CD14-positive monocyte (primary cell): ENCODE results near the gene ZSCAN25. TPM values are rescaled to one million over a fixed set of nuclear protein-coding genes. Genes with fewer than 3 reads are reported as not detected.

Source experiments
- DNase-seq, 3 donors: peaks; one replicate each; pipeline ENCODE4 v3.0.0-alpha.2; 2011 to 2022
- H2AFZ ChIP-seq: 2 replicates; pipeline ENCODE4 v1.6.0; 2012; ENCODE audit warnings: mild to moderate bottlenecking, low read depth, low read length, inconsistent platforms; ENCODE audit not compliant: insufficient read depth, poor library complexity, severe bottlenecking
- H3K27ac ChIP-seq, 2 donors: 1 replicate in 1 of 2; 2 replicates in 1 of 2; pipeline ENCODE4 v1.5.1; 2012 to 2013; ENCODE audit warnings: low read length in 2 of 2, control low read depth in 1 of 2, inconsistent platforms in 1 of 2, low read depth in 1 of 2, mild to moderate bottlenecking in 1 of 2
- H3K27me3 ChIP-seq, 2 donors: one replicate each; pipeline versions ENCODE4 v1.6.0 to v1.6.1; 2011 to 2013; ENCODE audit warnings: low read length in 2 of 2; ENCODE audit not compliant: control insufficient read depth in 2 of 2, insufficient read depth in 2 of 2
- H3K36me3 ChIP-seq, 2 donors: replicated peaks in 1 of 2; 1 replicate in 1 of 2; 2 replicates in 1 of 2; pipeline versions ENCODE4 v1.5.1 to v1.6.1; 2012 to 2013; ENCODE audit warnings: low read length in 2 of 2, control low read depth in 1 of 2, inconsistent platforms in 1 of 2, mild to moderate bottlenecking in 1 of 2; ENCODE audit not compliant: insufficient read depth in 2 of 2, control insufficient read depth in 1 of 2
- H3K4me1 ChIP-seq, 2 donors: 1 replicate in 1 of 2; 2 replicates in 1 of 2; pipeline versions ENCODE4 v1.5.1 to v1.6.1; 2012 to 2013; ENCODE audit warnings: low read length in 2 of 2, control low read depth in 1 of 2, inconsistent platforms in 1 of 2, mild to moderate bottlenecking in 1 of 2, moderate library complexity in 1 of 2; ENCODE audit not compliant: insufficient read depth in 2 of 2, control insufficient read depth in 1 of 2
- H3K4me2 ChIP-seq: replicated peaks from 2 replicates; pipeline ENCODE3; 2012; ENCODE audit warnings: low read length, moderate library complexity, mild to moderate bottlenecking; ENCODE audit not compliant: poor library complexity, severe bottlenecking; ENCODE audit errors: extremely low read depth
- H3K4me3 ChIP-seq, 3 experiments: fragments of 200-600 bp in 1 of 3; sonication (generic) in 1 of 3; replicated peaks in 1 of 3; 1 replicate in 2 of 3; 2 replicates in 1 of 3; pipeline ENCODE4 v1.5.1; 2011 to 2013; ENCODE audit warnings: low read length in 3 of 3, mild to moderate bottlenecking in 3 of 3, control low read depth in 2 of 3, low read depth in 2 of 3, inconsistent platforms in 1 of 3, moderate library complexity in 1 of 3
- H3K79me2 ChIP-seq: 2 replicates; pipeline ENCODE4 v1.6.0; 2012; ENCODE audit warnings: mild to moderate bottlenecking, control low read depth, inconsistent platforms, low read length, moderate library complexity; ENCODE audit not compliant: insufficient read depth
- H3K9ac ChIP-seq: 2 replicates; pipeline ENCODE4 v1.6.0; 2017; ENCODE audit warnings: low read length, mild to moderate bottlenecking; ENCODE audit not compliant: insufficient read depth, poor library complexity, severe bottlenecking
- H3K9me3 ChIP-seq, 2 donors: replicated peaks in 1 of 2; 1 replicate in 1 of 2; 2 replicates in 1 of 2; pipeline versions ENCODE4 v1.5.1 to v1.6.1; 2012 to 2013; ENCODE audit warnings: low read length in 2 of 2, control low read depth in 1 of 2; ENCODE audit not compliant: control insufficient read depth in 1 of 2, insufficient read depth in 1 of 2
- H4K20me1 ChIP-seq: 2 replicates; pipeline ENCODE4 v1.6.0; 2012; ENCODE audit warnings: mild to moderate bottlenecking, low read length, control low read depth, moderate library complexity; ENCODE audit not compliant: insufficient read depth
- H3K27ac Mint-ChIP-seq, 7 donors: one replicate each; pipeline ENCODE4 v1.8.0; 2020; ENCODE audit warnings: mild to moderate bottlenecking in 7 of 7, mixed read lengths in 7 of 7, moderate library complexity in 6 of 7, inconsistent platforms in 2 of 7
- H3K27me3 Mint-ChIP-seq, 3 donors: one replicate each; pipeline ENCODE4 v1.8.0; 2021 to 2022; ENCODE audit warnings: low read depth in 3 of 3, mild to moderate bottlenecking in 3 of 3, mixed read lengths in 3 of 3, moderate library complexity in 3 of 3, inconsistent platforms in 1 of 3
- H3K36me3 Mint-ChIP-seq, 2 donors: one replicate each; pipeline ENCODE4 v1.8.0; 2020; ENCODE audit warnings: mixed read lengths in 2 of 2, inconsistent platforms in 1 of 2, mild to moderate bottlenecking in 1 of 2
- H3K4me1 Mint-ChIP-seq: one replicate; pipeline ENCODE4 v1.8.0; 2020; ENCODE audit warnings: mild to moderate bottlenecking, mixed read lengths
- H3K4me3 Mint-ChIP-seq, 2 donors: one replicate each; pipeline ENCODE4 v1.8.0; 2020; ENCODE audit warnings: mild to moderate bottlenecking in 2 of 2, mixed read lengths in 2 of 2, moderate library complexity in 1 of 2
- H3K9me3 Mint-ChIP-seq, 7 donors: one replicate each; pipeline ENCODE4 v1.8.0; 2020 to 2022; ENCODE audit warnings: mixed read lengths in 7 of 7, mild to moderate bottlenecking in 6 of 7, moderate library complexity in 6 of 7, inconsistent platforms in 2 of 7
- WGBS: methylation state at CpG from one replicate; pipeline ENCODE4 v1.1.5; 2013; ENCODE audit warnings: missing lambda C conversion rate; ENCODE audit not compliant: insufficient coverage; 5-methylcytosine and 5-hydroxymethylcytosine counted together
- intact Hi-C, 2 donors: fragments of 100-400 bp; cut with micrococcal nuclease; formaldehyde crosslinking; loops; one replicate each; pipeline versions ENCODE4 v1.15.0 to v1.15.1; 2023
- polyA plus RNA-seq, 3 donors: library from polyadenylated mRNA; depleted of rRNA in 1 of 3; unstranded in 2 of 3; stranded (reverse) in 1 of 3; fragments of 300-500 nt in 2 of 3; fragments of >200 nt in 1 of 3; fragmentation: Illumina TruSeq in 2 of 3; gene quantifications; 1 replicate in 2 of 3; 2 replicates in 1 of 3; pipeline ENCODE4 v1.2.3, GENCODE V29; 2012 to 2021
- TF ChIP-seq, protein P1 (sequence below): fragments of 200-600 bp; IDR thresholded peaks from one replicate; pipeline ENCODE4 v1.8.0; 2022; ENCODE audit warnings: antibody characterized with exemption, mild to moderate bottlenecking

The ZSCAN25 gene
- polyA plus RNA-seq, 3 donors = 4.3 to 7.3 (median 6.1) TPM

DNA sequence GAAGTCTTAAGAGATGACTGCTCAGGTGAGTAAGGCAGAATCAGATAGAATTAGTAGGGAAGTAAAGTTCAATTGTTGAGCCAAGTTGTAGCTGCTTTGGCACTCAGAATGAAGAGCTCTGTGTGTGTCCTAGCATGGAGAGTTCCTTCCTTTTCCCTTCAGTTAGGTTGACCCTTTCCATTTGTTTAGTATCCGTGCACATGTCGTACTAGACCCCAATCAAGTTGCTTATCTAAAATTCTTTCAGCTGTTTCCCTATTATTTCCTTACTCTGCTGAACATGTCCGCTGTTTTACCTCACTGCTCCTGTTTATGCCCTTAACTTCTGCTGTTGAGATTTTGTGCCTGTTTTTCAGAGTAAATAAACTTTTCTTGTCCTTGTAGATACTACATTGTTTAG lies 45.0 kb upstream of the ZSCAN25 start:
- Histone ChIP-seq H3K4me3 (no peak overlapping the region), H3K27ac (no peak overlapping the region), H3K9me3 (no peaks in the 10 kb centered on the region), H3K79me2 (no peaks in the 10 kb centered on the region), H3K36me3 (peaks cover 44 to 69% of the 10 kb centered on the region in 2 donors), H3K4me1 (no peaks in the 10 kb centered on the region), H3K27me3 (no peaks in the 10 kb centered on the region), H3K4me2 (no peak overlapping the region), H4K20me1 (peaks cover 4% of the 10 kb centered on the region), H3K9ac (no peak overlapping the region), H2AFZ (no peak overlapping the region)
- peak overlapping the region in 1 of 7 donors; percentile 38 for H3K27ac Mint-ChIP-seq
- no peak overlapping the region for H3K4me3 Mint-ChIP-seq
- peaks cover 53 to 70% of the 10 kb centered on the region in 2 donors for H3K36me3 Mint-ChIP-seq
- H3K4me1 Mint-ChIP-seq = no peaks in the 10 kb centered on the region
- no peaks in the 10 kb centered on the region for H3K9me3 Mint-ChIP-seq
- intact Hi-C loops = no loop called here
- TF ChIP-seq, protein P1, sequence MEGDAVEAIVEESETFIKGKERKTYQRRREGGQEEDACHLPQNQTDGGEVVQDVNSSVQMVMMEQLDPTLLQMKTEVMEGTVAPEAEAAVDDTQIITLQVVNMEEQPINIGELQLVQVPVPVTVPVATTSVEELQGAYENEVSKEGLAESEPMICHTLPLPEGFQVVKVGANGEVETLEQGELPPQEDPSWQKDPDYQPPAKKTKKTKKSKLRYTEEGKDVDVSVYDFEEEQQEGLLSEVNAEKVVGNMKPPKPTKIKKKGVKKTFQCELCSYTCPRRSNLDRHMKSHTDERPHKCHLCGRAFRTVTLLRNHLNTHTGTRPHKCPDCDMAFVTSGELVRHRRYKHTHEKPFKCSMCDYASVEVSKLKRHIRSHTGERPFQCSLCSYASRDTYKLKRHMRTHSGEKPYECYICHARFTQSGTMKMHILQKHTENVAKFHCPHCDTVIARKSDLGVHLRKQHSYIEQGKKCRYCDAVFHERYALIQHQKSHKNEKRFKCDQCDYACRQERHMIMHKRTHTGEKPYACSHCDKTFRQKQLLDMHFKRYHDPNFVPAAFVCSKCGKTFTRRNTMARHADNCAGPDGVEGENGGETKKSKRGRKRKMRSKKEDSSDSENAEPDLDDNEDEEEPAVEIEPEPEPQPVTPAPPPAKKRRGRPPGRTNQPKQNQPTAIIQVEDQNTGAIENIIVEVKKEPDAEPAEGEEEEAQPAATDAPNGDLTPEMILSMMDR = no peak
- no peaks in the 10 kb centered on the region for H3K27me3 Mint-ChIP-seq
- 100% methylated on average over 2 of the region's 3 CpGs for WGBS
- DNase-seq = no peak

DNA sequence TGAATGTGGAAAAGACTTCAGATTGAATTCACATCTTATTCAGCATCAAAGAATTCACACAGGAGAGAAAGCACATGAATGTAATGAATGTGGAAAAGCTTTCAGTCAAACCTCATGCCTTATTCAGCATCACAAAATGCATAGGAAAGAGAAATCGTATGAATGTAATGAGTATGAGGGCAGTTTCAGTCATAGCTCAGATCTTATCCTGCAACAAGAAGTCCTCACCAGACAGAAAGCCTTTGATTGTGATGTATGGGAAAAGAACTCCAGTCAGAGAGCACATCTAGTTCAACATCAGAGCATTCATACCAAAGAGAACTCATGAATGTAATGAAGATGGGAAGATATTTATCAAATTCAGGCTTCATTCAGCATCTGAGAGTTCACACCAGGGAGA lies 43.5 kb upstream of the ZSCAN25 start:
- Histone ChIP-seq H3K79me2 (no peaks in the 10 kb centered on the region), H3K36me3 (peaks cover 44 to 57% of the 10 kb centered on the region in 2 donors), H3K27me3 (no peaks in the 10 kb centered on the region), H3K4me2 (no peak overlapping the region), H2AFZ (no peak overlapping the region), H3K9ac (no peak overlapping the region), H3K27ac (no peak overlapping the region), H3K4me3 (no peak overlapping the region), H4K20me1 (peaks cover 4% of the 10 kb centered on the region), H3K4me1 (no peaks in the 10 kb centered on the region), H3K9me3 (no peaks in the 10 kb centered on the region)
- Mint-ChIP-seq H3K36me3 (peaks cover 47 to 55% of the 10 kb centered on the region in 2 donors), H3K4me1 (no peaks in the 10 kb centered on the region), H3K27ac (no peak overlapping the region), H3K4me3 (no peak overlapping the region), H3K27me3 (peaks cover 0 to 1% (median 0%) of the 10 kb centered on the region in 3 donors), H3K9me3 (no peaks in the 10 kb centered on the region)
- no peak for DNase-seq
- WGBS = no CpG with 5 or more reads among the region's 1 CpG
- TF ChIP-seq, protein P1 = no peak
- intact Hi-C loops = no loop called here
